GM12878 (cell line): ENCODE results near the gene CCDC17. TPM values are rescaled to one million over a fixed set of nuclear protein-coding genes. Genes with fewer than 3 reads are reported as not detected.
A peak's percentile ranks its signal among the peaks of the same experiment; 100 is the strongest.

Experiments
- ATAC-seq: fragments of 200-7000 bp; cut with Tn5 transposase; 3 replicates; pipeline ENCODE4 v1.9.1; 2020; ENCODE audit warnings: mild to moderate bottlenecking, moderate library complexity
- BruUV-seq: library from RNA; stranded (reverse); fragments of 400-500 nt; replicated peaks from 2 replicates; lab custom pipeline; 2021; lab: Mats Ljungman, UMichigan
- CTCF ChIA-PET: fragments of 300-600 bp; sonication (Branson Sonifier 250); formaldehyde crosslinking; extraction: SDS; loops from one replicate; lab custom pipeline; 2021; ENCODE audit warnings: inconsistent platforms; lab: Yijun Ruan, JAX
- POLR2A ChIA-PET: fragments of 350-600 bp; formaldehyde crosslinking; extraction: SDS; loops from one replicate; lab custom pipeline; 2021; ENCODE audit warnings: inconsistent platforms; lab: Charles Lee
- RAD21 ChIA-PET: fragments of 300-600 bp; sonication (Branson Sonifier 250); formaldehyde crosslinking; loops from one replicate; lab custom pipeline; 2023; ENCODE audit warnings: antibody characterized with exemption; ENCODE audit not compliant: unreplicated experiment; lab: Charles Lee
- SMC1A ChIA-PET: fragments of 300-600 bp; sonication (Branson Sonifier 250); formaldehyde crosslinking; loops from one replicate; lab custom pipeline; 2023; ENCODE audit not compliant: unreplicated experiment, uncharacterized antibody; lab: Charles Lee
- DNase-seq: peaks from one replicate; pipeline ENCODE4 v3.0.0-alpha.2; 2011; ENCODE audit warnings: low read depth, low spot score
- FAIRE-seq: peaks from 3 replicates; lab custom pipeline; 2011; peaks lifted over from hg19 to GRCh38; lab: Jason Lieb, UNC
- H2AFZ ChIP-seq: 2 replicates; pipeline ENCODE4 v1.6.0; 2011; ENCODE audit warnings: low read depth, low read length, control low read depth; ENCODE audit not compliant: control insufficient read depth
- H3K27ac ChIP-seq: 2 replicates; pipeline ENCODE4 v1.5.1; 2011; ENCODE audit warnings: control low read depth; ENCODE audit not compliant: control insufficient read depth, insufficient read depth
- H3K27me3 ChIP-seq, 2 experiments: replicated peaks in 1 of 2; 2 replicates each; pipeline versions ENCODE4 v1.6.0 to v1.6.1; 2011; ENCODE audit warnings: low read length in 1 of 2; ENCODE audit not compliant: control insufficient read depth in 2 of 2, insufficient read depth in 2 of 2
- H3K36me3 ChIP-seq, 2 experiments: 2 replicates each; pipeline ENCODE4 v1.5.1; 2011; ENCODE audit warnings: low read length in 1 of 2; ENCODE audit not compliant: control insufficient read depth in 2 of 2, insufficient read depth in 2 of 2
- H3K4me1 ChIP-seq: 2 replicates; pipeline ENCODE4 v1.6.1; 2011; ENCODE audit warnings: mild to moderate bottlenecking, low read length, moderate library complexity, mixed read lengths; ENCODE audit not compliant: control insufficient read depth, insufficient read depth
- H3K4me2 ChIP-seq: 2 replicates; pipeline ENCODE4 v1.6.0; 2011; ENCODE audit warnings: control low read depth; ENCODE audit not compliant: control insufficient read depth, insufficient read depth
- H3K4me3 ChIP-seq: fragments of 200-600 bp; sonication (generic); 2 replicates; pipeline ENCODE4 v1.5.1; 2016
- H3K79me2 ChIP-seq: 2 replicates; pipeline ENCODE4 v1.6.0; 2011; ENCODE audit warnings: low read length; ENCODE audit not compliant: control insufficient read depth, insufficient read depth
- H3K9ac ChIP-seq: 2 replicates; pipeline ENCODE4 v1.8.0; 2011; ENCODE audit warnings: low read length, control low read depth, mixed read lengths; ENCODE audit not compliant: control insufficient read depth, insufficient read depth
- H3K9me3 ChIP-seq: replicated peaks from 3 replicates; pipeline ENCODE4 v1.5.1; 2011; ENCODE audit warnings: mild to moderate bottlenecking, low read length; ENCODE audit not compliant: control insufficient read depth, insufficient read depth
- H4K20me1 ChIP-seq: 2 replicates; pipeline ENCODE4 v1.6.0; 2011; ENCODE audit not compliant: control insufficient read depth, insufficient read depth
- BHLHE40 ChIP-seq, 2 experiments: fragments of 450-650 bp in 1 of 2; IDR thresholded peaks; 2 replicates each; pipeline ENCODE4 v1.6.1; 2011 to 2017; ENCODE audit warnings: low read depth in 2 of 2, borderline replicate concordance in 1 of 2, improper control_type of control experiment in 1 of 2, low read length in 1 of 2, mild to moderate bottlenecking in 1 of 2
- CHD2 ChIP-seq: IDR thresholded peaks from 2 replicates; pipeline ENCODE4 v1.6.1; 2011; ENCODE audit warnings: low read depth, low read length, improper control_type of control experiment, borderline replicate concordance
- E4F1 ChIP-seq: fragments of 450-650 bp; IDR thresholded peaks from 2 replicates; pipeline ENCODE4 v1.6.1; 2018; ENCODE audit warnings: borderline replicate concordance, mild to moderate bottlenecking; ENCODE audit not compliant: partially characterized antibody
- EZH2 ChIP-seq: IDR thresholded peaks from 2 replicates; pipeline ENCODE4 v1.6.1; 2012; ENCODE audit warnings: low read depth, mild to moderate bottlenecking, control low read depth, inconsistent platforms, low read length, borderline replicate concordance; ENCODE audit not compliant: control insufficient read depth
- HDAC2 ChIP-seq: fragments of 200-600 bp; sonication (generic); IDR thresholded peaks from 2 replicates; pipeline ENCODE4 v1.6.1; 2017
- MEF2B ChIP-seq: fragments of 450-650 bp; IDR thresholded peaks from 2 replicates; pipeline ENCODE4 v1.6.1; 2018; ENCODE audit warnings: mild to moderate bottlenecking, moderate library complexity; ENCODE audit not compliant: partially characterized antibody, poor library complexity, severe bottlenecking
- MXI1 ChIP-seq: fragments of 150-350 bp; IDR thresholded peaks from 2 replicates; pipeline ENCODE4 v1.6.1; 2011; ENCODE audit warnings: low read depth, mild to moderate bottlenecking, inconsistent platforms, low read length, improper control_type of control experiment
- NFYA ChIP-seq: IDR thresholded peaks from 2 replicates; pipeline ENCODE4 v1.6.1; 2011; ENCODE audit warnings: low read depth, mild to moderate bottlenecking, low read length, improper control_type of control experiment, borderline replicate concordance
- RAD51 ChIP-seq: fragments of 450-650 bp; IDR thresholded peaks from 2 replicates; pipeline ENCODE4 v1.6.1; 2016; ENCODE audit warnings: moderate library complexity, mild to moderate bottlenecking, inconsistent platforms
- YY1 ChIP-seq: IDR thresholded peaks from 2 replicates; pipeline ENCODE4 v1.6.1; 2011; ENCODE audit warnings: low read depth, mild to moderate bottlenecking, low read length
- ZZZ3 ChIP-seq: IDR thresholded peaks from 2 replicates; pipeline ENCODE4 v1.6.1; 2011; ENCODE audit warnings: low read depth; ENCODE audit not compliant: control insufficient read depth, insufficient read length
- WGBS: methylation state at CpG from one replicate; pipeline ENCODE4 v1.1.6; 2016; ENCODE audit warnings: low lambda C conversion rate; ENCODE audit not compliant: insufficient replicate concordance, insufficient coverage; ENCODE audit errors: missing lambda C conversion rate; 5-methylcytosine and 5-hydroxymethylcytosine counted together
- in situ Hi-C: fragments of 300-500 bp; cut with MboI; formaldehyde crosslinking; loops from 9 replicates; pipeline ENCODE4 v1.14.3; 2018; ENCODE audit warnings: mixed read lengths
- intact Hi-C: fragments of 100-400 bp; cut with micrococcal nuclease; formaldehyde crosslinking; loops from one replicate; pipeline ENCODE4 v1.14.2; 2022; ENCODE audit not compliant: unreplicated experiment
- polyA plus RNA-seq, 11 experiments: library from polyadenylated mRNA; depleted of rRNA in 4 of 11; unstranded in 6 of 11; stranded (reverse) in 5 of 11; fragments of >200 nt; fragmentation: Nextera tagmentation in 4 of 11; fragmentation: Illumina TruSeq in 1 of 11; extraction: Ambion mirVana in 4 of 11; extraction: Trizol in 1 of 11; gene quantifications; 1 replicate in 1 of 11; 2 replicates in 10 of 11; pipeline versions ENCODE4 v1.2.1 to v1.2.3, GENCODE V29; 2011 to 2016; ENCODE audit warnings: inconsistent platforms in 2 of 11, missing spikeins in 2 of 11, low read depth in 1 of 11
- total RNA-seq, 4 experiments: library from RNA; depleted of rRNA in 3 of 4; stranded (reverse); fragments of >200 nt in 3 of 4; fragmentation: Illumina TruSeq in 1 of 4; extraction: Trizol in 1 of 4; gene quantifications; 2 replicates each; pipeline versions ENCODE4 v1.2.1 to v1.2.3, GENCODE V29; 2013 to 2021
- TF ChIP-seq, protein P1 (sequence below): fragments of 450-650 bp; IDR thresholded peaks from 2 replicates; pipeline ENCODE4 v1.6.1; 2017; ENCODE audit warnings: borderline replicate concordance
- TF ChIP-seq, protein P2 (sequence below): fragments of 450-650 bp; IDR thresholded peaks from 2 replicates; pipeline ENCODE4 v1.6.1; 2016; ENCODE audit warnings: mild to moderate bottlenecking, moderate library complexity, borderline replicate concordance

The CCDC17 gene
- total and polyA plus RNA-seq, 10 of the 15 experiments (the other 5 are each of a cell fraction or from before 2014, with no cell fraction given), result 0.15 to 1.9 (median 0.69) TPM

DNA sequence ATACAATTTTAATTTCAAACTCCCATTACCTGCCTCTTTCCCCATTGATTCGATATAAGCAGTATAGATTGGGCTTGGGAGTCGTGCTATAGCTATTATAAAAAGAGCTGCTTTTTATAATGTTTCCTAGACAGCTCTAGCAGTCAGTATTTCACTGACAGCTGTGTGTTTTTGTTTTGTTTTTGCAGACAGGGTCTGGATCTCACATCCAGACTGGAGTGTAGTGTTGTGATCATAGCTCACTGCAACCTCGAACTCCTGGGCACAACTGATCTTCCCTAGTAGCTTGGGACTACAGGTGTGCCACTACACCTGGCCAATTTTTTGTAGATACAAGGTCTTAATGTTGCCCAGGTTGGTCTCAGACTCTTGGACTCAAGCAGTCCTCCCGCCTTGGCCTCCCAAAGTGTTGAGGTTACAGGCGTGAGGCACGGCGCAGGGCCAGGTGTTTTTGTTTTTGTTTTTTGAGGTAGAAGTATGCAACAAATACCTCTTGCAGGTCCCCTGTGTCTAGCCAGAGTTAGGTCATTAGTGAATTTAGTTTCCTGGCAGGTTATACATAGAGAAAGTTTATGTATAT is 38.3 kb downstream of the CCDC17 start:
- in situ Hi-C loops, result no loop called here
- intact Hi-C loops, result loop anchor here (2.0 to 10.0 kb wide), 2 partner anchors 65 to 571 kb away; partner anchors contain the start of genes HECTD3, PRDX1 and UROD
- Histone ChIP-seq H3K36me3 (peaks cover 0 to 3% of the 10 kb centered on the region in 2 experiments; a peak in 2 of 4 replicates), H2AFZ (no peak overlapping the region), H3K79me2 (peaks cover 64% of the 10 kb centered on the region), H3K4me2 (peak overlapping the region; percentile 93), H4K20me1 (peaks cover 4% of the 10 kb centered on the region; the same call in 1 of the 2 replicates), H3K9ac (peak overlapping the region; percentile 98), H3K4me1 (peaks cover 12% of the 10 kb centered on the region; the same call in 1 of the 2 replicates), H3K27ac (no peak overlapping the region; the same call in 1 of the 2 replicates), H3K4me3 (peak overlapping the region; percentile 94), H3K9me3 (no peaks in the 10 kb centered on the region), H3K27me3 (no peaks in the 10 kb centered on the region)
- no peak for ATAC-seq
- FAIRE-seq, result no peak
- ChIA-PET SMC1A (interaction anchor here (0.9 to 3.2 kb wide), 7 partner anchors 40 to 574 kb away, joined by 3 to 17 read pairs (median 5); partner anchors contain the start of gene UROD), CTCF (interaction anchor here (0.5 to 7.8 kb wide), 5 partner anchors 15 to 118 kb away, joined by 3 to 70 read pairs (median 6); no protein-coding TSS in a partner anchor), POLR2A (interaction anchor here (0.5 to 3.7 kb wide), 14 partner anchors 41 to 845 kb away, joined by 3 to 35 read pairs (median 4); partner anchors contain the start of genes CCDC163, GPBP1L1, MMACHC and PRDX1), RAD21 (interaction anchor here (0.9 to 5.8 kb wide), 8 partner anchors 35 to 575 kb away, joined by 3 to 24 read pairs (median 3); partner anchors contain the start of genes AKR1A1, HECTD3, PRDX1 and TMEM69)
- DNase-seq, result no peak
- under 1% methylated on average over 7 of the region's 7 CpGs for WGBS
- no TSS peak for BruUV-seq
- TF ChIP-seq EZH2 (no peak), RAD51 (no peak), MEF2B (no peak), E4F1 (no peak), YY1 (no peak), MXI1 (no peak; the same call in 1 of the 2 replicates), HDAC2 (no peak), ZZZ3 (no peak), BHLHE40 (IDR thresholded peaks at IDR 0.05; ENCODE audit: borderline replicate concordance in 1 of 2, low read depth in 2 of 2, low read length in 1 of 2) (no peak), NFYA (no peak), CHD2 (no peak)
- TF ChIP-seq, protein P1, sequence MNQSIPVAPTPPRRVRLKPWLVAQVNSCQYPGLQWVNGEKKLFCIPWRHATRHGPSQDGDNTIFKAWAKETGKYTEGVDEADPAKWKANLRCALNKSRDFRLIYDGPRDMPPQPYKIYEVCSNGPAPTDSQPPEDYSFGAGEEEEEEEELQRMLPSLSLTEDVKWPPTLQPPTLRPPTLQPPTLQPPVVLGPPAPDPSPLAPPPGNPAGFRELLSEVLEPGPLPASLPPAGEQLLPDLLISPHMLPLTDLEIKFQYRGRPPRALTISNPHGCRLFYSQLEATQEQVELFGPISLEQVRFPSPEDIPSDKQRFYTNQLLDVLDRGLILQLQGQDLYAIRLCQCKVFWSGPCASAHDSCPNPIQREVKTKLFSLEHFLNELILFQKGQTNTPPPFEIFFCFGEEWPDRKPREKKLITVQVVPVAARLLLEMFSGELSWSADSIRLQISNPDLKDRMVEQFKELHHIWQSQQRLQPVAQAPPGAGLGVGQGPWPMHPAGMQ, result no peak
- TF ChIP-seq, protein P2, sequence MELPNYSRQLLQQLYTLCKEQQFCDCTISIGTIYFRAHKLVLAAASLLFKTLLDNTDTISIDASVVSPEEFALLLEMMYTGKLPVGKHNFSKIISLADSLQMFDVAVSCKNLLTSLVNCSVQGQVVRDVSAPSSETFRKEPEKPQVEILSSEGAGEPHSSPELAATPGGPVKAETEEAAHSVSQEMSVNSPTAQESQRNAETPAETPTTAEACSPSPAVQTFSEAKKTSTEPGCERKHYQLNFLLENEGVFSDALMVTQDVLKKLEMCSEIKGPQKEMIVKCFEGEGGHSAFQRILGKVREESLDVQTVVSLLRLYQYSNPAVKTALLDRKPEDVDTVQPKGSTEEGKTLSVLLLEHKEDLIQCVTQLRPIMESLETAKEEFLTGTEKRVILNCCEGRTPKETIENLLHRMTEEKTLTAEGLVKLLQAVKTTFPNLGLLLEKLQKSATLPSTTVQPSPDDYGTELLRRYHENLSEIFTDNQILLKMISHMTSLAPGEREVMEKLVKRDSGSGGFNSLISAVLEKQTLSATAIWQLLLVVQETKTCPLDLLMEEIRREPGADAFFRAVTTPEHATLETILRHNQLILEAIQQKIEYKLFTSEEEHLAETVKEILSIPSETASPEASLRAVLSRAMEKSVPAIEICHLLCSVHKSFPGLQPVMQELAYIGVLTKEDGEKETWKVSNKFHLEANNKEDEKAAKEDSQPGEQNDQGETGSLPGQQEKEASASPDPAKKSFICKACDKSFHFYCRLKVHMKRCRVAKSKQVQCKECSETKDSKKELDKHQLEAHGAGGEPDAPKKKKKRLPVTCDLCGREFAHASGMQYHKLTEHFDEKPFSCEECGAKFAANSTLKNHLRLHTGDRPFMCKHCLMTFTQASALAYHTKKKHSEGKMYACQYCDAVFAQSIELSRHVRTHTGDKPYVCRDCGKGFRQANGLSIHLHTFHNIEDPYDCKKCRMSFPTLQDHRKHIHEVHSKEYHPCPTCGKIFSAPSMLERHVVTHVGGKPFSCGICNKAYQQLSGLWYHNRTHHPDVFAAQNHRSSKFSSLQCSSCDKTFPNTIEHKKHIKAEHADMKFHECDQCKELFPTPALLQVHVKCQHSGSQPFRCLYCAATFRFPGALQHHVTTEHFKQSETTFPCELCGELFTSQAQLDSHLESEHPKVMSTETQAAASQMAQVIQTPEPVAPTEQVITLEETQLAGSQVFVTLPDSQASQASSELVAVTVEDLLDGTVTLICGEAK, result no peak
